ENCODE data around the gene OPA3.

GRCh38 chr19:45590300-45591003 is 5.8 kb upstream of the OPA3 start:
- TF ChIP-seq ZFX (IDR thresholded peaks at IDR 0.05; ENCODE audit: borderline replicate concordance): no peak
- TF ChIP-seq, protein P1, sequence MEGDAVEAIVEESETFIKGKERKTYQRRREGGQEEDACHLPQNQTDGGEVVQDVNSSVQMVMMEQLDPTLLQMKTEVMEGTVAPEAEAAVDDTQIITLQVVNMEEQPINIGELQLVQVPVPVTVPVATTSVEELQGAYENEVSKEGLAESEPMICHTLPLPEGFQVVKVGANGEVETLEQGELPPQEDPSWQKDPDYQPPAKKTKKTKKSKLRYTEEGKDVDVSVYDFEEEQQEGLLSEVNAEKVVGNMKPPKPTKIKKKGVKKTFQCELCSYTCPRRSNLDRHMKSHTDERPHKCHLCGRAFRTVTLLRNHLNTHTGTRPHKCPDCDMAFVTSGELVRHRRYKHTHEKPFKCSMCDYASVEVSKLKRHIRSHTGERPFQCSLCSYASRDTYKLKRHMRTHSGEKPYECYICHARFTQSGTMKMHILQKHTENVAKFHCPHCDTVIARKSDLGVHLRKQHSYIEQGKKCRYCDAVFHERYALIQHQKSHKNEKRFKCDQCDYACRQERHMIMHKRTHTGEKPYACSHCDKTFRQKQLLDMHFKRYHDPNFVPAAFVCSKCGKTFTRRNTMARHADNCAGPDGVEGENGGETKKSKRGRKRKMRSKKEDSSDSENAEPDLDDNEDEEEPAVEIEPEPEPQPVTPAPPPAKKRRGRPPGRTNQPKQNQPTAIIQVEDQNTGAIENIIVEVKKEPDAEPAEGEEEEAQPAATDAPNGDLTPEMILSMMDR (IDR thresholded peaks at IDR 0.05): no peak

Measured in 22Rv1 (cell line).